ENCODE data around the gene FGFBP2.

Gene FGFBP2

GRCh38 chr4:15930314-15930713 lies 32.7 kb downstream of the FGFBP2 start:
- DNase-seq: no peak
- H2AFZ ChIP-seq (ENCODE audit: low read length): no peak overlapping the region
- no peak overlapping the region for H3K4me2 ChIP-seq (ENCODE audit: low read depth, low read length)
- no peaks in the 10 kb centered on the region for H3K4me1 ChIP-seq (ENCODE audit: low read length)
- no peaks in the 10 kb centered on the region for H3K79me2 ChIP-seq (ENCODE audit: low read length)
- H4K20me1 ChIP-seq (ENCODE audit: insufficient read depth, low read length): no peaks in the 10 kb centered on the region
- H3K36me3 ChIP-seq (replicated peaks; ENCODE audit: insufficient read depth, low read length): no peaks in the 10 kb centered on the region
- no peak overlapping the region for H3K9ac ChIP-seq (ENCODE audit: low read length)
- TF ChIP-seq CTCF (IDR thresholded peaks at IDR 0.05; ENCODE audit: low read length) (no peak), EZH2phosphoT487 (IDR thresholded peaks at IDR 0.05; ENCODE audit: low read length) (no peak), EZH2 (optimal IDR thresholded peaks at IDR 0.05; ENCODE audit: low read depth, low read length) (no peak)
- H3K9me2 ChIP-seq (replicated peaks; ENCODE audit: insufficient read depth, low read length): no peaks in the 10 kb centered on the region
- H3K4me3 ChIP-seq (ENCODE audit: low read length): no peak overlapping the region
- no peaks in the 10 kb centered on the region for H3F3A ChIP-seq (ENCODE audit: insufficient read depth, low read length)
- no peaks in the 10 kb centered on the region for H3K27me3 ChIP-seq (replicated peaks; ENCODE audit: insufficient read depth, low read length)
- no peak overlapping the region for H3K27ac ChIP-seq (ENCODE audit: low read length)
- H3K9me3 ChIP-seq (replicated peaks; ENCODE audit: insufficient read depth, low read length): no peaks in the 10 kb centered on the region

- no peaks in the 10 kb centered on the region for H4K20me1 ChIP-seq (ENCODE audit: insufficient read depth, low read length)
- no peak overlapping the region for H3K4me3 ChIP-seq (ENCODE audit: low read length)
- H3F3A ChIP-seq (ENCODE audit: insufficient read depth, low read length): no peaks in the 10 kb centered on the region
- no peak overlapping the region for H3K9ac ChIP-seq (ENCODE audit: low read length)
- no peaks in the 10 kb centered on the region for H3K4me1 ChIP-seq (ENCODE audit: low read length)
- H3K4me2 ChIP-seq (ENCODE audit: low read depth, low read length): no peak overlapping the region
- no peaks in the 10 kb centered on the region for H3K27me3 ChIP-seq (replicated peaks; ENCODE audit: insufficient read depth, low read length)
- H2AFZ ChIP-seq (ENCODE audit: low read length): no peak overlapping the region
- no peaks in the 10 kb centered on the region for H3K36me3 ChIP-seq (replicated peaks; ENCODE audit: insufficient read depth, low read length)
- no peaks in the 10 kb centered on the region for H3K79me2 ChIP-seq (ENCODE audit: low read length)
- H3K9me2 ChIP-seq (replicated peaks; ENCODE audit: insufficient read depth, low read length): no peaks in the 10 kb centered on the region
- no peaks in the 10 kb centered on the region for H3K9me3 ChIP-seq (replicated peaks; ENCODE audit: insufficient read depth, low read length)
- no peak overlapping the region for H3K27ac ChIP-seq (ENCODE audit: low read length)
- TF ChIP-seq CTCF (IDR thresholded peaks at IDR 0.05; ENCODE audit: low read length) (no peak), EZH2 (optimal IDR thresholded peaks at IDR 0.05; ENCODE audit: low read depth, low read length) (no peak), EZH2phosphoT487 (IDR thresholded peaks at IDR 0.05; ENCODE audit: low read length) (no peak)
- no peak for DNase-seq
These were observed 33.4 kb downstream of the FGFBP2 start for GRCh38 chr4:15929540-15929939.

- Histone ChIP-seq H3K9ac (ENCODE audit: low read length) (no peak overlapping the region), H4K20me1 (ENCODE audit: insufficient read depth, low read length) (no peaks in the 10 kb centered on the region), H3F3A (ENCODE audit: insufficient read depth, low read length) (no peaks in the 10 kb centered on the region), H3K36me3 (replicated peaks; ENCODE audit: insufficient read depth, low read length) (no peaks in the 10 kb centered on the region), H3K27ac (ENCODE audit: low read length) (no peak overlapping the region), H3K27me3 (replicated peaks; ENCODE audit: insufficient read depth, low read length) (no peaks in the 10 kb centered on the region), H3K9me3 (replicated peaks; ENCODE audit: insufficient read depth, low read length) (no peaks in the 10 kb centered on the region), H3K4me3 (ENCODE audit: low read length) (no peak overlapping the region), H2AFZ (ENCODE audit: low read length) (no peak overlapping the region), H3K4me2 (ENCODE audit: low read depth, low read length) (no peak overlapping the region), H3K4me1 (ENCODE audit: low read length) (no peaks in the 10 kb centered on the region), H3K9me2 (replicated peaks; ENCODE audit: insufficient read depth, low read length) (no peaks in the 10 kb centered on the region), H3K79me2 (ENCODE audit: low read length) (no peaks in the 10 kb centered on the region)
- TF ChIP-seq EZH2 (optimal IDR thresholded peaks at IDR 0.05; ENCODE audit: low read depth, low read length): no peak
- TF ChIP-seq CTCF (IDR thresholded peaks at IDR 0.05; ENCODE audit: low read length): no peak
- TF ChIP-seq EZH2phosphoT487 (IDR thresholded peaks at IDR 0.05; ENCODE audit: low read length): no peak
- DNase-seq: no peak
These were observed 34.1 kb downstream of the FGFBP2 start for GRCh38 chr4:15928883-15929282.

All from MM.1S (cell line).